Activated CD8-positive, alpha-beta memory T cell treated with anti-CD3 and anti-CD28 coated beads, Interleukin-2, amount 50 U/mL, for 24 hours (primary cell): ENCODE results near the gene TENT4B.

ENCODE experiments used
- DNase-seq: peaks from one replicate; pipeline ENCODE4 v3.0.0-alpha.2; 2020; ENCODE audit errors: extremely low read depth

TENT4B gene

DNA sequence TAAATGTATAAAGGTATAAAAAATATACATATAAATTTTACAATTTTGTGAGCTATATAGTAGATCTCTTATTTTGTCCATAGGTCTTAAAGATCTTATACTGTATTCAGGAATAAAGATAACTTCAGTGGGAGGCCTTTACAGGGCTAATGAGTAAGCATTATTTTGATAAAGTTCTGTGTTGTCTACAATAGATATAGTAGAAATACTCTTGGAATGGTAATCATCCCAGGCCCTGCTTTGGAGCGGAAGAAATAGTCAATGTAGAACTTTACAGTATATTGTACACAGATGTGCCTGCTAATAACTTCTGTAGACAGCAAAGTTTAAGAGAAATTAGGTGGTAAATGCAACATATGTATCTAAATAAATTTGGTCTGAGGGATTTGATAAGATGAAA, 42.6 kb downstream of the TENT4B start:
- DNase-seq, result no peak

DNA sequence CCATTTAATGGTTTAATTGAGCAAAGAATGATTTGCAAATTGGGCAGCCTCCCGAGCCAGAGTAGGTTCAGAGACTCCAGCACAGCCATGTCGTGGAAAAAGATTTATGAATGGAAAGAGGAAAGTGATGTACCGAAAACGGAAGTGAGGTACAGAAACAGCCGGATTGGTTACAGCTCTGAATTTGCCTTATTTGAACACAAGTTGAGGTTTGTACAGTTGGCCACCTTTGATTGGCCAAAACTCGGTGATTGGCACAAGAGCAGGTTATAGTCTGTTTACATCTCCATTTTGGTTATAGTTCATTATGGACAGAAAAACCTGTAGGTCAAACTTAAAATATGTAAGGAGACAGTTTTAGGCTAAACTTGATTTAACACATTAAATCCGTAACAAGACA, 44.5 kb downstream of the TENT4B start:
- no peak for DNase-seq

DNA sequence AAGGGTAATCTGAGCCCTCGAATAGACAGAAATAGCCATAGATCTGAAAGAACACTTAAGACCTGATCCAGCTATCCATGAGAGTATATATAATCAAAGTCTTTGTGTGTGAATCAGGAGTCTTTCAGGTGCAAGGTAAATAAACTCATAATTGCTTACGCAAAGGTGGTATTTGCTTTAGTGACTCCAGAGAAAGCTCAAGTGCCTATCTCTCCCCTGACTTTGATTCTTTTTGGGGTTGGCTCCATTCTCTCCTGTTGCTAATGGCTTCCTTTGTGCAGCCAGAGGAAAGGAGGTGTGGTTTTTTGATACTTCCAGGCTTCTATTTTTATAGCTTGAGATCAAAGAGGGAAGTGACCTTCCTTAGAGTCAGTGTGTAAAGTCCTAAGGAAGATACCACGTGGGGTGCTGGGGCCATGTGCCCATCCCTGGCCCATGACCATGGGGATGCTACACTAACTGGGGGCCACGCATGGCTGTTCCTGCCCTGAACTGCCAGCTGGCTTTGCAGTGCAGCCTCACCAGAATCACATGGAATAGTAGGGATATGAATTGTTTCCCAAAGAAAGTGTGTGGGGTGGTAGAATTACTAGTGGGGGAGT, 45.8 kb downstream of the TENT4B start:
- DNase-seq, result no peak

DNA sequence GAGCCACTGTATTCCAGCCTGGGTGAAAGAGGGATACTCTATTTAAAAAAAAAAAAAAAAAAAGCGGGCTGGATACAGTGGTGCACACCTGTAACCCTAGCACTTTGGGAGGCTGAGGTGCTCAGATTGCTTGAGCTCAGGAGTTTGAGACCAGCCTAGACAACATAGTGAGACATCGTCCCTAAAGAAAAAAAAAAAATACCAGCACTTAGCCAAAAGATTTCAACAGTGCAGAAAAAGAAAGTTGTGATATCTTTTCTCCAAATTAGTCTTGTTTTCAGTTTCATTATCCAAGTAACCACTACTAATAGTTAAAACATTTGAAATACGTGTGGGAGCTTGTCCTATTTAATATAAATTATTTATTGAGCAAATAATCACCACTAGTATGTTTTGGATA, 48.7 kb downstream of the TENT4B start:
- DNase-seq, result no peak

DNA sequence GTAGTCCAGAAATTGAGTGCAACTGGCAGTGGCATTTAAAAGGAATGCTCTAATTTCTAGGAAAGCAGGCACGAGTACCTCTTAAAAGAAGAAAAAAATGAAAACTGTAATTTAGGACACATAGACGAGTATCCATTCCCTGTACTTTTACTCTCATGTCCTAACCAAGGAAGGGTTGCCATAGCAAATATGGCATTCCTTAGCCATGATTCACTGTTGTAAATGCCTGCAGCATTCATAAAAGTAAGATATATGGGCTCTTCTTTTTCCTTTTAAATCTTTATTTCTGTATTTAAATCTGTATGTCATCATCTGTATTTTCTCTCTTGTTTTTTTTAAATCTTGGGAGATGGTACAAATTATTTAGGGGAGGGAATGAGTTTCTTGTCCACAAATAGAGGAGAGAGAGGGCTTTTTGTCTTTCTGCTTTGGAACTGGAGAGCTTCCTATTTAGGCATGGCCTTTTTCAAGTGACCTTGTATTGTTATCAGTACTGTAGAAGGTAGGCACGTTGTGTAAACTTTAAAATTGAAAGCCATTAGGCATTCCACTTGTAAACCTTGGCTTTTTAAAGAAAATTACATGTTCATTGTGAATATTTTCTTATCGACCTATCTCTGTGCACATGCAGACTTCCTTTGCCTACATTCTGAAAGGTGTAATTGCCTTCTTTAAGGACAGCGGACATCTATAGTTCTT, 50.0 kb downstream of the TENT4B start:
- no peak for DNase-seq

DNA sequence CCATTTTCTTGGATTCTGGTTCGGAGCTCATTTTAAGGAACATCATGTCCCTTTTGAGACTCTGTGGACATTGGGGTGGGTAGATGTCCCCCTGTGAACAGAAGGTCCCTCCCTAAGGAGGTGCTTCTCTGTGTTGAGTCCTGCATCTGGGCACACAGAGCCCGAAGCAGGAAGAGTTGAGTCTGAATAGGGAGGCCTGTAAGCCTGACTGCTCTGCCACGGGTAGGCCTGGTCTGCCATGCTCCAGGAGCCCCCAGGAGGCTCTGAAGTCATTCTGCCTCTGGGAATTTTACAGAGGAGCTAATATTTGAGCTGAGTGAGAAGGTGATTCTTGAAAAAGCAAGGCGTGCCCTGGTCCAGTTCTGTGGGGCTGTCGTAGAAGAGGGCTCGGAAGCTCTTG, 50.6 kb downstream of the TENT4B start:
- DNase-seq, result no peak

- no peak for DNase-seq
Measured at GRCh38 chr16:50204453-50205108, 51.5 kb downstream of the TENT4B start.

- DNase-seq, result no peak
Measured at GRCh38 chr16:50207652-50208051, 54.5 kb downstream of the TENT4B start.

- DNase-seq, result no peak
Measured at GRCh38 chr16:50208460-50208931, 55.4 kb downstream of the TENT4B start.

DNA sequence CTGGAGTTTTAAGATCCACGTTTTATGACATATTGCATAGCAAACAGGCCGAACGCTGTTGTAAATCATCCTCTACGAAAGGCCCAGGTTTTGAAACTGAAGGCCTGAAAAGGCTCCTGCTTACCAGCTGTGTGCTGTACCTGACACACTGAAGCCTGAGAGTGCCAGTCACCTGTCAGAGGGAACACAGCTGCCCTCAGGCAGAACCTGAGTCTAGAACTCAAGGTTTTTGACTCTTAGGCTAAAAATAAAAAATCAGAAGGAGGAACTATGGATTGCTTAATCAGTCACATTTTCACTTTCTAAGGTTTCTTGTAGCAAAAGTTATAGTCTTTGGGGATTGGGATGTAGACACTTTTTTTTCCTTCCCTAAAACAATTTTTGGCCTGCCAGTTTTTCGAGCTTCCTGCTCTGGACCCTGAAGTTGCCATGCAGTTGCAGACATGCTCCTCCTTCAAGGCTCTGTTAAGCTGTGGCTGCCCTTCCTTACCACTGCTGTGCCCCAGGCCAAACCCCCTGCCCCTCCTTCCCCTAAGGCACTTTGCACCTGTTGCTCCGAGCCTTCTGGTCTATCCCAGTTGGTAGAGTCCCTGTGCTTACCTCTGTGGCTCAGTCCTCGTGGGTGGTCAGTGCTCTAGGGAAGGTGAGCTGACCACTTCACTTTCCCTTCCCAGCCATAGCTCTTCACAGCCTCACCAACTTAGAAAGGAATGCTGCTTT, 56.6 kb downstream of the TENT4B start:
- DNase-seq, result no peak

GRCh38 chr16:50210266-50211038, 57.3 kb downstream of the TENT4B start:
- peak; percentile 31 for DNase-seq

DNA sequence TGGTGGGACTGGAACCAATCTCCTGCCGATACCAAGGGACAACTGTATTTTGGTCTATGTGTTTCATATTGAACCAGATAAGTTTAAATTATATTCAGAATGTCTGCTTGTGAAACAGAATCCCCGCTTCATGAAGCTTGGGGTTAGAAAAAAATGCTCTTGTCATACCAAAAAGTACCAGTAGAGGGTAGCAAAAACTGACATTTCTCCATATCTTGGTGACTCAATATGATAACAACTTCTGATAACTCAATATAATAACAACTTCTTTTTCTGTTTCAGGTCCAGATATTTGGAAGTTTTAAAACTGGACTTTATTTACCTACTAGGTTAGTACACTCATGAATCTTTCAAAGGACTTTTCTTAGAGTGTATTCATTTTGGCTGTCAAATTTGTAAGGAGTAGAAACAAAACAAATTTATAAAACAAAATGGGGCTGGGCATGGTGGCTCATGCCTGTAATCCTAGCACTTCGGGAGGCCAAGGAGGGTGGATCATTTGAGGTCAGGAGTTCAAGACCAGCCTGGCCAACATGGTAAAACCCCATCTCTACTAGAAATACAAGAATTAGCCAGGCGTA, 60.9 kb downstream of the TENT4B start:
- no peak for DNase-seq

DNA sequence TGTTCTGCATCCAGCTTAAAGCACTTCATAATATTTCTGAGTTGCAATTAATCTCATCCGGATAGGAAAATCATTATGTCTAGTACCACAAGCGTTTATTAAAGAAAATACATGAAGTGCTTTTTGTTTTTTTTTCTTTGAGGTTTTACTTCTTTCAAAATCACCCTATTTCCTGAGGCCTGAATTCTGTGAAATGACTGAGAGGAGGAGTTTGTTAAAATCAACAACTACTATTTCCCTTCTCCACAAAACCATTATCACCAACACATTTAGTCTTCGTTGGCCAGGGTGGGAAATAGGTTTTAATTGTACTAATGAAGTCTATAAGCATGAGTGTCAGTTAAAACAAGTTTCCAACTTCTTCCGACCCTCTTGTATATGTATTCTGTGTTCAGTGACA, 62.6 kb downstream of the TENT4B start:
- no peak for DNase-seq

DNA sequence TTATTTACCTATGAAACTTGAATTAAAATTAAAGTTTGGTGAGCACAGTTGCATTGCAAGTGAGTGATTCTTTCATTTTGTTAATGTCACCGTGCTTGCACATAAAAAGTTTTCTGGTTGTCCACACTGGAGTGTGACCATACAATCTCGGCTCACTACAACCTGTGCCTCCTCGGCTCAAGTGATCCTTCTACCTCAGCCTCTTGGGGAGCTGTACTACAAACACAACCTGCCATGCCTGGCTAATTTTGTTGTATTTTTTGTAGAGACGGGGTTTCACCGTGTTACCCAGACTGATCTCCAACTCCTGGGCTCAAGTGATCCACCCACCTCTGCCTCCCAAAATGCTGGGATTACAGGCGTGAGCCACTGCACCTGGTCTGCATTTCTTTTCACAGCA, 63.1 kb downstream of the TENT4B start:
- DNase-seq, result no peak

DNA sequence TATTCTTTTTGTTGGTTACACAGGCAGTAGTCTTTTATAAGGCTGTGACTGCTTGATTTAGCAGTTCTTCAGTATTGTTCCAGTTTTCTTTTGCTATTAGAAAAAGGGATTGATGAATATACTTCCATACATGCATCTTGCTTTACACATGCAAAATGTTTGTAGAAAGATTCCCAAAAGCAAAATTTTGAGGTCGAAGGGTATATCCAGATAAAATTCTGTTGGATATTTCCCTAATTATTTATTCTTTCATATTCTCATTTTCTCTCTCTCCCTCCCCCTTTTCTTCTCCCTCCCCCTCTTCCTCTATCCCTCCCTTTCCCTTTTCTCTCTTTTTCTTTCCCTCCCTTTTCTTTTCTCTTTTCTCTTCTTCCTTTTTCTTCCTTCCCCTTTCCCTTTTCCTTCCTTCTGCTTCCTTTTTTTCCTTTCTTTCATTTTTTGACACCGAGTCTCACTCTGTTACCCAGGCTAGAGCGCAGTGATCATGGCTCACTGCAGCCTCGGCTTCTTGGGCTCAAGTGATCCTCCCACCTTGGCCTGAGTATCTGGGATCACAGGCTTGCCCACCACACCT, 66.4 kb downstream of the TENT4B start:
- no peak for DNase-seq

GRCh38 chr16:50224286-50224685, 71.2 kb downstream of the TENT4B start:
- no peak for DNase-seq

DNA sequence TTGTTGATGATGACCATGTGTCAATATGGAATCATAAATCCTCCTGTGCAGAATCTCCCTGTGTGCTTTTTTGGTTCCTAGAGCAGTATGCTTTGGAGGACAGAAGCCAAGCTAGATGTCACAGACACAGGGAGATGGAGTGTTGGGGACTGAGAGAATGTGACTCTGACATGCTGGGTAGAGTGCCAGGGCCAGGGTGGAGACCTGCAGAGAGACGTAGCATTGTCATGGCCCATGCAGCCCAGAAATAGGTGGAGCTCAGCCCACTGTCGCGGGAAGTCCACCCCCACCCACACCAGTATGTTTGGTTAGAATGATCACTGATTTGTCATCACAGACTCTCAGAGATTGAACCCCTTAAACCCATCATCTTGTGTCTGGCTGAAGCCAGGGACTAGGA, 74.0 kb downstream of the TENT4B start:
- DNase-seq, result no peak

DNA sequence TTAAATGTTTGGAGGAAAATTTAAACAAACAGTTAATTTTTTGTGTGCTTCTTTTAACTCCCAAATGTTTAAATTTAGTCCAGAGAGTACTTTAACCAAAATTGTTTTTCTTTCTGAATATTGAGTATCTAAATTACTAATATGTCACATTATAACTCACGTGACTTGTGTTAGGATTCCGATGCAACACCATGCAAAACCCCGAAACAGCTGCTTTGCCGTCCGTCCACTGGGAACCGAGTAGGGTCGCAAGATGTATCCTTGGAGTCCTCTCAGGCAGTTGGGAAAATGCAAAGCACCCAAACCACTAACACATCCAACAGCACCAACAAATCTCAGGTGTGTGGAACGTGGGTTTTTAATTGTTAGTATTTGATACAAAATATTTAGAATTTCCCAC, 74.6 kb downstream of the TENT4B start:
- no peak for DNase-seq

DNA sequence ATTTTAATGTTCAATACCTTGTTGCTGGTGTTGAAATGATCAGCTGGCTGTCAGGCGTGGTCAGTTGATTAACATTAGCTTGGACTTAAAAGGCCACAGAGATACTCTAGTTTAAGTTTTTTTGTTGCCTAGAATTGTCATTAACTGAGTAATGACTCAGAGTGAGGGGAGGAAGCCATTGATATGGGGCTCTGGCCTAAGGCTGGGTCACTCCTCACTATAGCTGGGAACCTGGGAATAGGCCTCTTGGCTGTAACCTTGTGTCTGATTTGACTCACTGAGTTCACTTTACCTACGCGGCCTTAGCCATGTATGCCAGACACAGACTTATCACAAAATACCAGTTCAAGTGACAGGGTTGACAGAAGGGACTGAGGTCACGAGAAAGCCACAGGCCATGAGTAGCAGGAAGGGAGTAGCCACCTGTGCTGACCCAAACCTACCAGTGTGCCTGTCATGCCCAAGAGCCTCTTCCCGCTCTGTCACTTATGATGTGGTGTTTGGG, 75.3 kb downstream of the TENT4B start:
- DNase-seq, result no peak

GRCh38 chr16:50229149-50229726, 76.1 kb downstream of the TENT4B start:
- no peak for DNase-seq
